ENCODE results near the gene ADCY1.
A peak's percentile ranks its signal among the peaks of the same experiment; 100 is the strongest.

The ADCY1 gene

GRCh38 chr7:45662540-45663166 lies 88.5 kb downstream of the ADCY1 start:
- no peak overlapping the region for H2AK5ac ChIP-seq (ENCODE audit: low read length)
- H3K18ac ChIP-seq (ENCODE audit: low read length) = no peak overlapping the region
- H2BK15ac ChIP-seq (replicated peaks; ENCODE audit: low read depth) = no peak overlapping the region

GRCh38 chr7:45663167-45663921 lies 89.2 kb downstream of the ADCY1 start:
- Histone ChIP-seq H2AK5ac (ENCODE audit: low read length) (no peak overlapping the region), H4K5ac (ENCODE audit: low read length) (no peak overlapping the region), H3K56ac (ENCODE audit: low read length) (no peak overlapping the region), H3K18ac (ENCODE audit: low read length) (no peak overlapping the region), H3K4ac (ENCODE audit: low read depth, low read length) (no peak overlapping the region), H4K8ac (ENCODE audit: low read depth, low read length) (no peak overlapping the region), H3K4me1 (ENCODE audit: control insufficient read depth, low read depth, low read length) (no peaks in the 10 kb centered on the region), H3K23ac (ENCODE audit: low read length) (no peak overlapping the region), H3K27ac (ENCODE audit: low read depth, low read length) (no peak overlapping the region), H3K36me3 (ENCODE audit: control insufficient read depth, insufficient read depth, low read length) (no peaks in the 10 kb centered on the region), H2BK5ac (ENCODE audit: low read length) (no peak overlapping the region), H3K4me3 (ENCODE audit: low read length) (no peak overlapping the region), H2BK15ac (replicated peaks; ENCODE audit: low read depth) (no peak overlapping the region), H3K4me2 (ENCODE audit: low read length) (no peak overlapping the region), H3K79me2 (ENCODE audit: control insufficient read depth, insufficient read depth, low read length) (no peaks in the 10 kb centered on the region), H2BK120ac (ENCODE audit: low read depth, low read length) (no peak overlapping the region), H3K27me3 (ENCODE audit: insufficient read depth, low read length, poor library complexity) (no peaks in the 10 kb centered on the region), H3K79me1 (ENCODE audit: low read length) (no peaks in the 10 kb centered on the region), H3K9ac (ENCODE audit: low read length) (no peak overlapping the region)
- DNase-seq = peak; percentile 45
- no CpG with 5 or more reads among the region's 20 CpGs for WGBS (ENCODE audit: extremely low coverage, insufficient coverage, low lambda C conversion rate)

More at GRCh38 chr7:45662540-45663166, 88.5 kb downstream of the ADCY1 start:
- H3K56ac ChIP-seq (ENCODE audit: low read length) = no peak overlapping the region
- no peak overlapping the region for H2BK120ac ChIP-seq (ENCODE audit: low read depth, low read length)
- no peak overlapping the region for H2BK5ac ChIP-seq (ENCODE audit: low read length)
- no peak for DNase-seq
- no peak overlapping the region for H4K8ac ChIP-seq (ENCODE audit: low read depth, low read length)
- no CpG with 5 or more reads among the region's 15 CpGs for WGBS (ENCODE audit: extremely low coverage, insufficient coverage, low lambda C conversion rate)
- H3K79me1 ChIP-seq (ENCODE audit: low read length) = no peaks in the 10 kb centered on the region
- H4K5ac ChIP-seq (ENCODE audit: low read length) = no peak overlapping the region
- H3K4me3 ChIP-seq (ENCODE audit: low read length) = no peak overlapping the region
- H3K4me1 ChIP-seq (ENCODE audit: control insufficient read depth, low read depth, low read length) = no peaks in the 10 kb centered on the region
- H3K36me3 ChIP-seq (ENCODE audit: control insufficient read depth, insufficient read depth, low read length) = no peaks in the 10 kb centered on the region
- H3K27me3 ChIP-seq (ENCODE audit: insufficient read depth, low read length, poor library complexity) = no peaks in the 10 kb centered on the region
- H3K9ac ChIP-seq (ENCODE audit: low read length) = no peak overlapping the region
- H3K23ac ChIP-seq (ENCODE audit: low read length) = no peak overlapping the region
- H3K4ac ChIP-seq (ENCODE audit: low read depth, low read length) = no peak overlapping the region
- H3K27ac ChIP-seq (ENCODE audit: low read depth, low read length) = no peak overlapping the region
- H3K4me2 ChIP-seq (ENCODE audit: low read length) = no peak overlapping the region
- no peaks in the 10 kb centered on the region for H3K79me2 ChIP-seq (ENCODE audit: control insufficient read depth, insufficient read depth, low read length)

- Histone ChIP-seq H3K27me3 (ENCODE audit: insufficient read depth, low read length, poor library complexity) (no peaks in the 10 kb centered on the region), H4K5ac (ENCODE audit: low read length) (no peak overlapping the region), H3K4me3 (ENCODE audit: low read length) (no peak overlapping the region), H3K18ac (ENCODE audit: low read length) (no peak overlapping the region), H3K23ac (ENCODE audit: low read length) (no peak overlapping the region), H3K79me1 (ENCODE audit: low read length) (no peaks in the 10 kb centered on the region), H3K4ac (ENCODE audit: low read depth, low read length) (no peak overlapping the region), H2BK5ac (ENCODE audit: low read length) (no peak overlapping the region), H3K9ac (ENCODE audit: low read length) (no peak overlapping the region), H4K8ac (ENCODE audit: low read depth, low read length) (no peak overlapping the region), H3K36me3 (ENCODE audit: control insufficient read depth, insufficient read depth, low read length) (no peaks in the 10 kb centered on the region), H3K27ac (ENCODE audit: low read depth, low read length) (no peak overlapping the region), H3K79me2 (ENCODE audit: control insufficient read depth, insufficient read depth, low read length) (no peaks in the 10 kb centered on the region), H2BK120ac (ENCODE audit: low read depth, low read length) (no peak overlapping the region), H2AK5ac (ENCODE audit: low read length) (no peak overlapping the region), H3K4me1 (ENCODE audit: control insufficient read depth, low read depth, low read length) (no peaks in the 10 kb centered on the region), H3K56ac (ENCODE audit: low read length) (no peak overlapping the region), H2BK15ac (replicated peaks; ENCODE audit: low read depth) (no peak overlapping the region), H3K4me2 (ENCODE audit: low read length) (no peak overlapping the region)
- no peak for DNase-seq
- WGBS (ENCODE audit: extremely low coverage, insufficient coverage, low lambda C conversion rate) = no CpG with 5 or more reads among the region's 9 CpGs
Observed at GRCh38 chr7:45663965-45664633, 89.9 kb downstream of the ADCY1 start.

GRCh38 chr7:45665172-45665571 lies 91.0 kb downstream of the ADCY1 start:
- DNase-seq = peak; percentile 2
- WGBS (ENCODE audit: extremely low coverage, insufficient coverage, low lambda C conversion rate) = no CpG with 5 or more reads among the region's 7 CpGs

GRCh38 chr7:45670227-45670626 lies 96.1 kb downstream of the ADCY1 start:
- H4K5ac ChIP-seq (ENCODE audit: low read length) = no peak overlapping the region
- no peak for DNase-seq
- no peak overlapping the region for H3K4me2 ChIP-seq (ENCODE audit: low read length)
- H3K27ac ChIP-seq (ENCODE audit: low read depth, low read length) = no peak overlapping the region
- no peak overlapping the region for H2BK5ac ChIP-seq (ENCODE audit: low read length)
- no peak overlapping the region for H3K4ac ChIP-seq (ENCODE audit: low read depth, low read length)
- H3K79me1 ChIP-seq (ENCODE audit: low read length) = no peaks in the 10 kb centered on the region
- no peak overlapping the region for H2AK5ac ChIP-seq (ENCODE audit: low read length)
- no peaks in the 10 kb centered on the region for H3K79me2 ChIP-seq (ENCODE audit: control insufficient read depth, insufficient read depth, low read length)
- H4K8ac ChIP-seq (ENCODE audit: low read depth, low read length) = no peak overlapping the region
- H2BK15ac ChIP-seq (replicated peaks; ENCODE audit: low read depth) = no peak overlapping the region
- no peaks in the 10 kb centered on the region for H3K27me3 ChIP-seq (ENCODE audit: insufficient read depth, low read length, poor library complexity)
- H2BK120ac ChIP-seq (ENCODE audit: low read depth, low read length) = no peak overlapping the region
- no peak overlapping the region for H3K18ac ChIP-seq (ENCODE audit: low read length)
- H3K4me1 ChIP-seq (ENCODE audit: control insufficient read depth, low read depth, low read length) = no peaks in the 10 kb centered on the region
- no peak overlapping the region for H3K9ac ChIP-seq (ENCODE audit: low read length)
- H3K56ac ChIP-seq (ENCODE audit: low read length) = no peak overlapping the region
- no peaks in the 10 kb centered on the region for H3K36me3 ChIP-seq (ENCODE audit: control insufficient read depth, insufficient read depth, low read length)
- no CpG with 5 or more reads among the region's 7 CpGs for WGBS (ENCODE audit: extremely low coverage, insufficient coverage, low lambda C conversion rate)
- H3K23ac ChIP-seq (ENCODE audit: low read length) = no peak overlapping the region
- H3K4me3 ChIP-seq (ENCODE audit: low read length) = no peak overlapping the region

More at GRCh38 chr7:45665172-45665571, 91.0 kb downstream of the ADCY1 start:
- Histone ChIP-seq H3K4me3 (ENCODE audit: low read length) (no peak overlapping the region), H2BK120ac (ENCODE audit: low read depth, low read length) (no peak overlapping the region), H4K5ac (ENCODE audit: low read length) (no peak overlapping the region), H3K27me3 (ENCODE audit: insufficient read depth, low read length, poor library complexity) (no peaks in the 10 kb centered on the region), H3K18ac (ENCODE audit: low read length) (no peak overlapping the region), H2BK15ac (replicated peaks; ENCODE audit: low read depth) (no peak overlapping the region), H4K8ac (ENCODE audit: low read depth, low read length) (no peak overlapping the region), H3K36me3 (ENCODE audit: control insufficient read depth, insufficient read depth, low read length) (no peaks in the 10 kb centered on the region), H3K9ac (ENCODE audit: low read length) (no peak overlapping the region), H3K23ac (ENCODE audit: low read length) (no peak overlapping the region), H3K4ac (ENCODE audit: low read depth, low read length) (no peak overlapping the region), H3K4me1 (ENCODE audit: control insufficient read depth, low read depth, low read length) (no peaks in the 10 kb centered on the region), H2AK5ac (ENCODE audit: low read length) (no peak overlapping the region), H2BK5ac (ENCODE audit: low read length) (no peak overlapping the region), H3K79me1 (ENCODE audit: low read length) (no peaks in the 10 kb centered on the region), H3K56ac (ENCODE audit: low read length) (no peak overlapping the region), H3K79me2 (ENCODE audit: control insufficient read depth, insufficient read depth, low read length) (no peaks in the 10 kb centered on the region), H3K4me2 (ENCODE audit: low read length) (no peak overlapping the region), H3K27ac (ENCODE audit: low read depth, low read length) (no peak overlapping the region)

Data from mesendoderm (in vitro differentiated cells).